Neural progenitor cell (in vitro differentiated cells): ENCODE results near the gene ZNF536. TPM values are rescaled to one million over a fixed set of nuclear protein-coding genes. Genes with fewer than 3 reads are reported as not detected.

Experiments used
- DNase-seq: peaks from one replicate; pipeline ENCODE4 v3.0.0-alpha.2; 2016; ENCODE audit warnings: low spot score
- H2AFZ ChIP-seq: fragments of 200-600 bp; sonication (generic); replicated peaks from 2 replicates; pipeline ENCODE4 v1.6.1; 2016; ENCODE audit warnings: antibody characterized with exemption
- H3F3A ChIP-seq: fragments of 200-600 bp; sonication (generic); 2 replicates; pipeline ENCODE4 v1.6.1; 2016; ENCODE audit warnings: antibody characterized with exemption, low read depth
- H3K27ac ChIP-seq: fragments of 200-600 bp; sonication (generic); 2 replicates; pipeline ENCODE4 v1.5.1; 2016; ENCODE audit warnings: mild to moderate bottlenecking
- H3K27me3 ChIP-seq: fragments of 200-600 bp; sonication (generic); 2 replicates; pipeline ENCODE4 v1.6.1; 2016; ENCODE audit warnings: mild to moderate bottlenecking, moderate library complexity
- H3K36me3 ChIP-seq: fragments of 200-600 bp; sonication (generic); 2 replicates; pipeline ENCODE4 v1.5.1; 2016
- H3K4me1 ChIP-seq: fragments of 200-600 bp; sonication (generic); 2 replicates; pipeline ENCODE4 v1.6.1; 2016; ENCODE audit warnings: mixed run types
- H3K4me2 ChIP-seq: fragments of 200-600 bp; sonication (generic); 2 replicates; pipeline ENCODE4 v1.6.1; 2016
- H3K4me3 ChIP-seq: fragments of 200-600 bp; sonication (generic); 2 replicates; pipeline ENCODE4 v1.5.1; 2016
- H3K79me2 ChIP-seq: fragments of 200-600 bp; sonication (generic); 2 replicates; pipeline ENCODE4 v1.6.1; 2016; ENCODE audit warnings: low read depth
- H3K9ac ChIP-seq: fragments of 200-600 bp; sonication (generic); 2 replicates; pipeline ENCODE4 v1.6.1; 2016
- H3K9me3 ChIP-seq: fragments of 200-600 bp; sonication (generic); 2 replicates; pipeline ENCODE4 v1.5.1; 2016; ENCODE audit warnings: low read depth
- H4K20me1 ChIP-seq: fragments of 200-600 bp; sonication (generic); 2 replicates; pipeline ENCODE4 v1.6.1; 2016; ENCODE audit warnings: low read depth
- H3K27ac Mint-ChIP-seq: 3 replicates; pipeline ENCODE4 v1.8.0; 2021; ENCODE audit warnings: mixed read lengths
- H3K27me3 Mint-ChIP-seq: 2 replicates; pipeline ENCODE4 v1.8.0; 2022; ENCODE audit warnings: low read depth, mild to moderate bottlenecking, inconsistent platforms, moderate library complexity, mixed read lengths; ENCODE audit not compliant: insufficient read depth
- H3K36me3 Mint-ChIP-seq: 3 replicates; pipeline ENCODE4 v1.8.0; 2021; ENCODE audit warnings: mixed read lengths
- H3K4me1 Mint-ChIP-seq: 3 replicates; pipeline ENCODE4 v1.8.0; 2021; ENCODE audit warnings: mixed read lengths
- H3K4me3 Mint-ChIP-seq: 3 replicates; pipeline ENCODE4 v1.8.0; 2021; ENCODE audit warnings: mild to moderate bottlenecking, moderate library complexity, mixed read lengths
- H3K9me3 Mint-ChIP-seq: 3 replicates; pipeline ENCODE4 v1.8.0; 2020; ENCODE audit warnings: mixed read lengths
- EZH2 ChIP-seq: fragments of 200-600 bp; sonication (generic); IDR thresholded peaks from 2 replicates; pipeline ENCODE4 v1.6.1; 2017; ENCODE audit warnings: antibody characterized with exemption, mild to moderate bottlenecking, moderate library complexity
- EZH2phosphoT487 ChIP-seq: fragments of 200-600 bp; sonication (generic); IDR thresholded peaks from 2 replicates; pipeline ENCODE4 v1.6.1; 2017; ENCODE audit warnings: antibody characterized with exemption
- total RNA-seq: library from RNA; depleted of rRNA; stranded (reverse); fragments of >200 nt; gene quantifications from 2 replicates; pipeline ENCODE4 v1.2.3, GENCODE V29; 2015; ENCODE audit warnings: low replicate concordance
- TF ChIP-seq, protein P1 (sequence below): fragments of 200-600 bp; sonication (generic); IDR thresholded peaks from 2 replicates; pipeline ENCODE4 v1.5.1; 2017; ENCODE audit warnings: antibody characterized with exemption, mild to moderate bottlenecking

ZNF536 gene
- total RNA-seq, 1 donor from 2014 or later = 0.24 TPM

DNA sequence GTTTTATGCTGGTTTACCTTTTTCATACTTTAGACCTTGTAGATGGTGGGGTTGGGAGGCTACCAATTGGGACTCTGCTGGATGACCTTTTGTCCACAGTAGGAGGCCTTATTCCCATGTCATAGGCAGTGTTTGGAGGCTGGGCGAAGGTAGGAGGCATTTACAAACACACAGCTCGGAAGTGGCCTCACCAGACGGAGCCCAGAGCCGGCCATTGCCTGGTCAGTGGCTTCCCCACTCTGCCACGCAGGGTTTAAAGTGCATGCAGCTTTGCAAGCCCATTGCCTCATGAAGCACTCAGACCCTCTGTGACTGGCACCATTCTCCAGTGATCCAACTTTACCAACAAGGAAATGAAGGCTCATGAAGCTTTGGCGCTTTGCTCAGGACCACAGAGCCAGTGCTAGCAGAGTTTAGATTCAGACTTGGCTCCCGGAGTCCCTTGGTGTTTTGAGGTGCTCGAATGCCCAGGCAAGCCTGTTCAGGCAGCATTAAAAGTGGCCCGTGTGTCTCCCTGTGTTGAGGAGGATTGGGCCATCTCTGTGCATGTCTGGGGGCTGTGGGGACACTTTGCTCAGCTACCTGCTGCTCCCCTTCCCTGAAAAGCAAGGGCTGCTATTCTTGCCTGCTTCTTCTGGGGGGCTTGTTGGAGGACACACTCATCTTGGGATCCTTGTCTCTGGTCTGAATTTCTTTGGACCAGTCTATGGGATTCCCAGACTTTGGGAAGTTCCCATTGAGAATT is 148.7 kb downstream of the ZNF536 start:
- no peaks in the 10 kb centered on the region for H3F3A ChIP-seq
- no peak for DNase-seq
- H2AFZ ChIP-seq = no peak overlapping the region
- Mint-ChIP-seq H3K27ac (no peak overlapping the region), H3K4me3 (no peak overlapping the region), H3K9me3 (no peaks in the 10 kb centered on the region), H3K36me3 (no peaks in the 10 kb centered on the region), H3K4me1 (peaks cover 8% of the 10 kb centered on the region), H3K27me3 (peaks cover 2% of the 10 kb centered on the region)
- H3K36me3 ChIP-seq = no peaks in the 10 kb centered on the region
- no peaks in the 10 kb centered on the region for H3K9me3 ChIP-seq
- H3K4me2 ChIP-seq = no peak overlapping the region
- no peak overlapping the region for H3K27ac ChIP-seq
- H3K9ac ChIP-seq = no peak overlapping the region
- no peaks in the 10 kb centered on the region for H3K27me3 ChIP-seq
- no peaks in the 10 kb centered on the region for H3K79me2 ChIP-seq
- H3K4me3 ChIP-seq = no peak overlapping the region
- no peaks in the 10 kb centered on the region for H3K4me1 ChIP-seq
- TF ChIP-seq, protein P1, sequence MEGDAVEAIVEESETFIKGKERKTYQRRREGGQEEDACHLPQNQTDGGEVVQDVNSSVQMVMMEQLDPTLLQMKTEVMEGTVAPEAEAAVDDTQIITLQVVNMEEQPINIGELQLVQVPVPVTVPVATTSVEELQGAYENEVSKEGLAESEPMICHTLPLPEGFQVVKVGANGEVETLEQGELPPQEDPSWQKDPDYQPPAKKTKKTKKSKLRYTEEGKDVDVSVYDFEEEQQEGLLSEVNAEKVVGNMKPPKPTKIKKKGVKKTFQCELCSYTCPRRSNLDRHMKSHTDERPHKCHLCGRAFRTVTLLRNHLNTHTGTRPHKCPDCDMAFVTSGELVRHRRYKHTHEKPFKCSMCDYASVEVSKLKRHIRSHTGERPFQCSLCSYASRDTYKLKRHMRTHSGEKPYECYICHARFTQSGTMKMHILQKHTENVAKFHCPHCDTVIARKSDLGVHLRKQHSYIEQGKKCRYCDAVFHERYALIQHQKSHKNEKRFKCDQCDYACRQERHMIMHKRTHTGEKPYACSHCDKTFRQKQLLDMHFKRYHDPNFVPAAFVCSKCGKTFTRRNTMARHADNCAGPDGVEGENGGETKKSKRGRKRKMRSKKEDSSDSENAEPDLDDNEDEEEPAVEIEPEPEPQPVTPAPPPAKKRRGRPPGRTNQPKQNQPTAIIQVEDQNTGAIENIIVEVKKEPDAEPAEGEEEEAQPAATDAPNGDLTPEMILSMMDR = no peak
- TF ChIP-seq EZH2 (no peak), EZH2phosphoT487 (no peak)
- no peaks in the 10 kb centered on the region for H4K20me1 ChIP-seq

DNA sequence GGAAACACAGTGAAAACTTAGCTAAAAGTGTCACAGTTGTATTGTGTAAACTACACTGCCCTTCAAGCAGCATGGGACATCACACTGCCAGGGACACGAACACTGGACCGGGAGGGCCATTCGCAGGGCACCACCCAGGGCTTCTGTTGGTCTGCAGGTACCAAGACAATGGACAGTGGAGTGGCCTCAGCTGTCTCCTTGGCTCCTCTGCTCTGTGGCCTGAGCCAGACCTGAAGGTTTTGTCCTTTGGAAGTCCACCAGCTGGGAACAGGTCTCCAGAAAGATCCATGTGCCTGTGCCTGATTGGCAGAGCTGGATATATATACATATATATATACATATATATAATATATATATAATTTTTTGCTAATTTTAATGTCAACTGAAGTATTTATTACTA is 149.8 kb downstream of the ZNF536 start:
- no peaks in the 10 kb centered on the region for H3K27me3 Mint-ChIP-seq
- H3K9me3 Mint-ChIP-seq = no peaks in the 10 kb centered on the region
- no peaks in the 10 kb centered on the region for H3K36me3 Mint-ChIP-seq
- H3K4me1 Mint-ChIP-seq = peaks cover 8% of the 10 kb centered on the region
- H3K9ac ChIP-seq = no peak overlapping the region
- no peak overlapping the region for H3K27ac Mint-ChIP-seq
- H3K27ac ChIP-seq = no peak overlapping the region
- no peak for DNase-seq
- no peak overlapping the region for H3K4me3 Mint-ChIP-seq
- H2AFZ ChIP-seq = no peak overlapping the region
- no peaks in the 10 kb centered on the region for H3K27me3 ChIP-seq
- H3K79me2 ChIP-seq = no peaks in the 10 kb centered on the region
- no peaks in the 10 kb centered on the region for H3K36me3 ChIP-seq
- no peak overlapping the region for H3K4me2 ChIP-seq
- no peaks in the 10 kb centered on the region for H4K20me1 ChIP-seq
- H3K9me3 ChIP-seq = no peaks in the 10 kb centered on the region
- no peaks in the 10 kb centered on the region for H3K4me1 ChIP-seq
- no peak overlapping the region for H3K4me3 ChIP-seq
- no peaks in the 10 kb centered on the region for H3F3A ChIP-seq
- no peak for TF ChIP-seq EZH2phosphoT487
- TF ChIP-seq, protein P1 = no peak
- no peak for TF ChIP-seq EZH2

DNA sequence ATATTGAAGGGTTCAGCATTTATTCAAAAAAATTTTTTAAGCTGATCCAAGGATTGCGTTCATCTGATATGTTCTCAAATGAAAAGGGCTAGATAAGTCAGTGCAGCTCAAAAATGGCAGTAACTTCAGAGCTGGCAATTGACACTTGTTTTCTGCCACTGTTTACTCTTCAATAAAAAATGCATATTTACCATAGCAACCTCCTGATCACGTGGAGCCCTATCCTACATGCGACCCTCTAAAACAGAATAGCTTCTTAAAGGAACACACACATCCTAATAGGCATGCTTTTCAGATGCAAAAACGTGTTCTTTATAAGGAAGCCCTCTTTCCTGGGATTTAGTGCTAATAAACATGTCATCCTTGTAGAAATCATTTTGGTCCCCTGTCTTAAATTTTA is 150.2 kb downstream of the ZNF536 start:
- Histone ChIP-seq H3K4me3 (no peak overlapping the region), H4K20me1 (no peaks in the 10 kb centered on the region), H3K27ac (no peak overlapping the region), H3K4me2 (no peak overlapping the region), H3K9ac (no peak overlapping the region), H3K4me1 (no peaks in the 10 kb centered on the region), H3K36me3 (no peaks in the 10 kb centered on the region), H3K27me3 (no peaks in the 10 kb centered on the region), H3F3A (no peaks in the 10 kb centered on the region), H3K79me2 (no peaks in the 10 kb centered on the region), H2AFZ (no peak overlapping the region), H3K9me3 (no peaks in the 10 kb centered on the region)
- Mint-ChIP-seq H3K27ac (no peak overlapping the region), H3K4me1 (peaks cover 8% of the 10 kb centered on the region), H3K36me3 (no peaks in the 10 kb centered on the region), H3K27me3 (no peaks in the 10 kb centered on the region), H3K9me3 (no peaks in the 10 kb centered on the region), H3K4me3 (no peak overlapping the region)
- TF ChIP-seq, protein P1 = no peak
- TF ChIP-seq EZH2 (no peak), EZH2phosphoT487 (no peak)
- no peak for DNase-seq
